Measurements from ENCODE around the gene TTC7B. TPM values are rescaled to one million over a fixed set of nuclear protein-coding genes. Genes with fewer than 3 reads are reported as not detected.

TTC7B gene
- total and polyA plus RNA-seq, 2 of the 13 experiments (the other 11 are each of a cell fraction or from before 2014, with no cell fraction given), result 1.3 to 3.2 TPM

DNA sequence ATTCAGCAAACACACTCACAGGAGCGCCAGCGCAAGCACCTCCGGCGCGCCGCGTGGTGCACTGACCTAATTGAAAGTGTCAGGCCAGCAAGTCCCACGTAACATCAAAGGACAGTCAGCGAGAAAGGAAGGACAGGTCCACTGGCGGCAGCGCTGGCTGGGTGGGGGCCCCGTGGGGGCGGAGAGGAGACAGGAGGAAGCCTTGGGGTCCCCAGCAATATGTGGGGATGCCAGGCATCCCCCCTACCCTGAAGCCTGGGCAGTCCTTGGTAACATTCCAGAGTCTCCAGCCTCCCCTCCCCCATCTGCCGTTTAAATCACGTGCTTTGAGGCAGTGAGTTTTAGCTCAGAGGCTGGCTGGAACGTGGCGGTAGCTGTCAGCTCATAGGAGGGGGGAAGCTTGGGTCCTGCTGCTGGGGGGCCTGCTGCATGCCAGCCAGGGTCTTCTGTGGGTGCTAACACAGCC, 260.2 kb downstream of the TTC7B start (continued):
- TF ChIP-seq ZNF687 (CRISPR knock-in tag; IDR thresholded peaks at IDR 0.05), result peak; percentile 44; the same call in 1 of the 2 replicates
- TF ChIP-seq, protein P1, sequence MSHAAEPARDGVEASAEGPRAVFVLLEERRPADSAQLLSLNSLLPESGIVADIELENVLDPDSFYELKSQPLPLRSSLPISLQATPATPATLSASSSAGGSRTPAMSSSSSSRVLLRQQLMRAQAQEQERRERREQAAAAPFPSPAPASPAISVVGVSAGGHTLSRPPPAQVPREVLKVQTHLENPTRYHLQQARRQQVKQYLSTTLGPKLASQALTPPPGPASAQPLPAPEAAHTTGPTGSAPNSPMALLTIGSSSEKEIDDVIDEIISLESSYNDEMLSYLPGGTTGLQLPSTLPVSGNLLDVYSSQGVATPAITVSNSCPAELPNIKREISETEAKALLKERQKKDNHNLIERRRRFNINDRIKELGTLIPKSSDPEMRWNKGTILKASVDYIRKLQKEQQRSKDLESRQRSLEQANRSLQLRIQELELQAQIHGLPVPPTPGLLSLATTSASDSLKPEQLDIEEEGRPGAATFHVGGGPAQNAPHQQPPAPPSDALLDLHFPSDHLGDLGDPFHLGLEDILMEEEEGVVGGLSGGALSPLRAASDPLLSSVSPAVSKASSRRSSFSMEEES (CRISPR knock-in tag; IDR thresholded peaks at IDR 0.05), result peak; percentile 57; the same call in 1 of the 2 replicates
- peak; percentile 30 for TF ChIP-seq TEAD3 (CRISPR knock-in tag; optimal IDR thresholded peaks at IDR 0.05; ENCODE audit: borderline replicate concordance)
- TF ChIP-seq MTF2 (CRISPR knock-in tag; IDR thresholded peaks at IDR 0.05; ENCODE audit: borderline replicate concordance), result no peak
- TF ChIP-seq USF2 (IDR thresholded peaks at IDR 0.05; ENCODE audit: low read depth, low read length), result 0 out of 2 replicates have a peak, but pooled peaks have one; percentile 12
- TF ChIP-seq USF2 (CRISPR knock-in tag; IDR thresholded peaks at IDR 0.05; ENCODE audit: borderline replicate concordance), result peak; percentile 48; the same call in 1 of the 2 replicates
- peak; percentile 85 for TF ChIP-seq ZNF281 (CRISPR knock-in tag; IDR thresholded peaks at IDR 0.05; ENCODE audit: borderline replicate concordance)
- TF ChIP-seq, protein P2, sequence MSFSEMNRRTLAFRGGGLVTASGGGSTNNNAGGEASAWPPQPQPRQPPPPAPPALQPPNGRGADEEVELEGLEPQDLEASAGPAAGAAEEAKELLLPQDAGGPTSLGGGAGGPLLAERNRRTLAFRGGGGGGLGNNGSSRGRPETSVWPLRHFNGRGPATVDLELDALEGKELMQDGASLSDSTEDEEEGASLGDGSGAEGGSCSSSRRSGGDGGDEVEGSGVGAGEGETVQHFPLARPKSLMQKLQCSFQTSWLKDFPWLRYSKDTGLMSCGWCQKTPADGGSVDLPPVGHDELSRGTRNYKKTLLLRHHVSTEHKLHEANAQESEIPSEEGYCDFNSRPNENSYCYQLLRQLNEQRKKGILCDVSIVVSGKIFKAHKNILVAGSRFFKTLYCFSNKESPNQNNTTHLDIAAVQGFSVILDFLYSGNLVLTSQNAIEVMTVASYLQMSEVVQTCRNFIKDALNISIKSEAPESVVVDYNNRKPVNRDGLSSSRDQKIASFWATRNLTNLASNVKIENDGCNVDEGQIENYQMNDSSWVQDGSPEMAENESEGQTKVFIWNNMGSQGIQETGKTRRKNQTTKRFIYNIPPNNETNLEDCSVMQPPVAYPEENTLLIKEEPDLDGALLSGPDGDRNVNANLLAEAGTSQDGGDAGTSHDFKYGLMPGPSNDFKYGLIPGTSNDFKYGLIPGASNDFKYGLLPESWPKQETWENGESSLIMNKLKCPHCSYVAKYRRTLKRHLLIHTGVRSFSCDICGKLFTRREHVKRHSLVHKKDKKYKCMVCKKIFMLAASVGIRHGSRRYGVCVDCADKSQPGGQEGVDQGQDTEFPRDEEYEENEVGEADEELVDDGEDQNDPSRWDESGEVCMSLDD (CRISPR knock-in tag; IDR thresholded peaks at IDR 0.05; ENCODE audit: borderline replicate concordance), result no peak
- peak; percentile 82 for TF ChIP-seq BHLHE40 (IDR thresholded peaks at IDR 0.05; ENCODE audit: low read length)
- TF ChIP-seq JARID2 (CRISPR knock-in tag; IDR thresholded peaks at IDR 0.05; ENCODE audit: insufficient replicate concordance), result no peak
